ENCODE results near the gene MSMB. TPM values are rescaled to one million over a fixed set of nuclear protein-coding genes. Genes with fewer than 3 reads are reported as not detected.

MSMB gene
- total RNA-seq, 2 experiments from 2014 or later, result not detected

GRCh38 chr10:46040004-46040403 is 6.1 kb downstream of the MSMB start:
- H3K9me2 ChIP-seq (ENCODE audit: insufficient read depth, low read length), result no peaks in the 10 kb centered on the region
- intact Hi-C loops (cut with micrococcal nuclease; ENCODE audit: unreplicated experiment), result no loop called here

DNA sequence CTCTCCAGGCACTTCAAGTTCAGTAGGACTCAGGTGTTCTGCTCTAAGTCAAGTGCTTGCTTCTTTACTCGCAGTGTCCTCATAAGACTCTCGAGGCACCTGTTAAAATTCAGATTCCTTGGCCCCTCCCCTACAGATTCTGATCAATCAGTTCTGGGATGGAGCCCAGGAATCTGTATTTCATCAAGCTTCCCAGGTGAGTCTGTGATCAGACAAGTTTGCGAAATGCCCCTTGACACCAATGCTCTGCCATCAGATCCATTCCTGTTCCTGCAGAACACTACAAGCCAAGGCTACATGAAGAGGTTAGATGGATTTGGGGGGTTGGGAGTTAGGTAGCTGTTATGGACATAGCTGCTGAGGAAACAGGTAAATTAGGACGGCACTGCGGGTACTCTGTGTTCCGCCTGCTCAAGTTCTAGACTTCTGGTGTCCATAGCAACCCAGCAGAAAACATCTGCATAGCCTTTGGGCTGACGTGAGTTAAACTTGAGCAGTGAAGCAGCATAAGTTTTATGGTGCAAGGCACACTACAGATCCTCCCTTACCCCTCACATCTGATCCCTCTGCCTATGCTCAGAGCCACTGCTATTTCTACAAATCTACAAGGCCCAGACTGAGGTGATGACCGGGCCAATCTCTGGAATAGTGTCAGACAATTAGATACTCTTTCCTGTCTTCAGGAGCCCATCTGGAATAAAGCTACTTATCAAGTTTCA is 8.8 kb downstream of the MSMB start:
- Histone ChIP-seq H3K4me2 (ENCODE audit: low read length) (no peak overlapping the region), H3K4me1 (ENCODE audit: insufficient read depth, low read length, poor library complexity, severe bottlenecking) (no peaks in the 10 kb centered on the region), H3K9me3 (ENCODE audit: low read length) (no peaks in the 10 kb centered on the region), H3K36me3 (ENCODE audit: insufficient read depth, low read length) (no peaks in the 10 kb centered on the region), H3K27ac (ENCODE audit: low read depth, low read length, poor library complexity, severe bottlenecking) (no peak overlapping the region), H4K20me1 (ENCODE audit: insufficient read depth, low read length) (no peaks in the 10 kb centered on the region), H2AFZ (ENCODE audit: low read length) (no peak overlapping the region), H3K79me2 (ENCODE audit: insufficient read depth, low read depth, low read length) (no peaks in the 10 kb centered on the region), H3K4me3 (ENCODE audit: low read depth, low read length, poor library complexity, severe bottlenecking) (no peak overlapping the region), H3K9me2 (ENCODE audit: insufficient read depth, low read length) (no peaks in the 10 kb centered on the region)
- DNase-seq (ENCODE audit: low spot score), result no peak
- ChIA-PET CTCF (ENCODE audit: unreplicated experiment) (no interaction called here), POLR2A (no interaction called here)
- intact Hi-C loops (cut with micrococcal nuclease; ENCODE audit: unreplicated experiment), result no loop called here
- TF ChIP-seq, protein P1, sequence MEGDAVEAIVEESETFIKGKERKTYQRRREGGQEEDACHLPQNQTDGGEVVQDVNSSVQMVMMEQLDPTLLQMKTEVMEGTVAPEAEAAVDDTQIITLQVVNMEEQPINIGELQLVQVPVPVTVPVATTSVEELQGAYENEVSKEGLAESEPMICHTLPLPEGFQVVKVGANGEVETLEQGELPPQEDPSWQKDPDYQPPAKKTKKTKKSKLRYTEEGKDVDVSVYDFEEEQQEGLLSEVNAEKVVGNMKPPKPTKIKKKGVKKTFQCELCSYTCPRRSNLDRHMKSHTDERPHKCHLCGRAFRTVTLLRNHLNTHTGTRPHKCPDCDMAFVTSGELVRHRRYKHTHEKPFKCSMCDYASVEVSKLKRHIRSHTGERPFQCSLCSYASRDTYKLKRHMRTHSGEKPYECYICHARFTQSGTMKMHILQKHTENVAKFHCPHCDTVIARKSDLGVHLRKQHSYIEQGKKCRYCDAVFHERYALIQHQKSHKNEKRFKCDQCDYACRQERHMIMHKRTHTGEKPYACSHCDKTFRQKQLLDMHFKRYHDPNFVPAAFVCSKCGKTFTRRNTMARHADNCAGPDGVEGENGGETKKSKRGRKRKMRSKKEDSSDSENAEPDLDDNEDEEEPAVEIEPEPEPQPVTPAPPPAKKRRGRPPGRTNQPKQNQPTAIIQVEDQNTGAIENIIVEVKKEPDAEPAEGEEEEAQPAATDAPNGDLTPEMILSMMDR (conservative IDR thresholded peaks at IDR 0.05; ENCODE audit: low read length), result no peak
- no peak for TF ChIP-seq EZH2phosphoT487 (IDR thresholded peaks at IDR 0.05; ENCODE audit: borderline replicate concordance, low read depth, low read length)
- no TSS peak for BruUV-seq (replicated peaks)

More at GRCh38 chr10:46040004-46040403, 6.1 kb downstream of the MSMB start:
- Histone ChIP-seq H3K79me2 (ENCODE audit: insufficient read depth, low read depth, low read length) (no peaks in the 10 kb centered on the region), H3K4me1 (ENCODE audit: insufficient read depth, low read length, poor library complexity, severe bottlenecking) (no peaks in the 10 kb centered on the region), H3K4me3 (ENCODE audit: low read depth, low read length, poor library complexity, severe bottlenecking) (no peak overlapping the region), H3K36me3 (ENCODE audit: insufficient read depth, low read length) (no peaks in the 10 kb centered on the region), H3K9me3 (ENCODE audit: low read length) (no peaks in the 10 kb centered on the region), H3K4me2 (ENCODE audit: low read length) (no peak overlapping the region), H3K27ac (ENCODE audit: low read depth, low read length, poor library complexity, severe bottlenecking) (no peak overlapping the region), H2AFZ (ENCODE audit: low read length) (no peak overlapping the region), H4K20me1 (ENCODE audit: insufficient read depth, low read length) (no peaks in the 10 kb centered on the region)
- BruUV-seq (replicated peaks), result no TSS peak
- no peak for TF ChIP-seq EZH2phosphoT487 (IDR thresholded peaks at IDR 0.05; ENCODE audit: borderline replicate concordance, low read depth, low read length)
- DNase-seq (ENCODE audit: low spot score), result no peak
- CTCF ChIA-PET (ENCODE audit: unreplicated experiment), result no interaction called here
- POLR2A ChIA-PET, result no interaction called here

GRCh38 chr10:46035923-46036849 is 9.9 kb downstream of the MSMB start:
- POLR2A ChIA-PET, result interaction anchor here (0.7 to 1.3 kb wide), 3 partner anchors 55 to 474 kb away, joined by 3 to 4 read pairs (median 3); no protein-coding TSS in a partner anchor
- CTCF ChIA-PET (ENCODE audit: unreplicated experiment), result no interaction called here
- no peak for TF ChIP-seq EZH2phosphoT487 (IDR thresholded peaks at IDR 0.05; ENCODE audit: borderline replicate concordance, low read depth, low read length)
- TF ChIP-seq, protein P1 (conservative IDR thresholded peaks at IDR 0.05; ENCODE audit: low read length), result peak; percentile 56
- H3K27ac ChIP-seq (ENCODE audit: low read depth, low read length, poor library complexity, severe bottlenecking), result no peak overlapping the region
- H3K79me2 ChIP-seq (ENCODE audit: insufficient read depth, low read depth, low read length), result no peaks in the 10 kb centered on the region
- no peaks in the 10 kb centered on the region for H4K20me1 ChIP-seq (ENCODE audit: insufficient read depth, low read length)
- intact Hi-C loops (cut with micrococcal nuclease; ENCODE audit: unreplicated experiment), result no loop called here
- no peaks in the 10 kb centered on the region for H3K4me1 ChIP-seq (ENCODE audit: insufficient read depth, low read length, poor library complexity, severe bottlenecking)
- H3K4me2 ChIP-seq (ENCODE audit: low read length), result no peak overlapping the region
- H3K9me2 ChIP-seq (ENCODE audit: insufficient read depth, low read length), result no peaks in the 10 kb centered on the region
- no TSS peak for BruUV-seq (replicated peaks)
- H3K9me3 ChIP-seq (ENCODE audit: low read length), result no peaks in the 10 kb centered on the region
- H2AFZ ChIP-seq (ENCODE audit: low read length), result peak overlapping the region; percentile 2; the same call in 1 of the 2 replicates
- DNase-seq (ENCODE audit: low spot score), result no peak
- H3K4me3 ChIP-seq (ENCODE audit: low read depth, low read length, poor library complexity, severe bottlenecking), result no peak overlapping the region
- no peaks in the 10 kb centered on the region for H3K36me3 ChIP-seq (ENCODE audit: insufficient read depth, low read length)
